Gastrocnemius medialis (tissue), 4 donors: Measurements from ENCODE around the gene PGAM1.
A peak's percentile ranks its signal among the peaks of the same experiment; 100 is the strongest.

Experiments
- CTCF ChIP-seq, 5 experiments: fragments of 450-650 bp in 3 of 5; fragments of 200-600 bp in 2 of 5; sonication (generic) in 2 of 5; IDR thresholded peaks in 4 of 5; conservative IDR thresholded peaks in 1 of 5; 1 replicate in 4 of 5; 2 replicates in 1 of 5; pipeline ENCODE4 v1.5.1; 2016 to 2019; ENCODE audit warnings: antibody characterized with exemption in 5 of 5, mild to moderate bottlenecking in 3 of 5, moderate library complexity in 3 of 5
- POLR2A ChIP-seq, 2 donors: fragments of 450-650 bp; IDR thresholded peaks; one replicate each; pipeline ENCODE4 v1.6.1; 2017; ENCODE audit warnings: antibody characterized with exemption in 2 of 2, mild to moderate bottlenecking in 2 of 2, moderate library complexity in 2 of 2

GRCh38 chr10:97399843-97400545, 26.0 kb upstream of the PGAM1 start:
- TF ChIP-seq POLR2A (IDR thresholded peaks at IDR 0.05) = peak; percentile 59 to 64
- no peak for TF ChIP-seq CTCF (IDR thresholded peaks at IDR 0.05 in 4 of 5, conservative IDR thresholded peaks at IDR 0.05 in 1 of 5)
